ENCODE measurements around the gene PYGB.
"Not testable (repeated sequence)": the region's sequence is repeated elsewhere in the genome, so short reads cannot be mapped to it uniquely, and the experiment has no call there.

PYGB gene

DNA sequence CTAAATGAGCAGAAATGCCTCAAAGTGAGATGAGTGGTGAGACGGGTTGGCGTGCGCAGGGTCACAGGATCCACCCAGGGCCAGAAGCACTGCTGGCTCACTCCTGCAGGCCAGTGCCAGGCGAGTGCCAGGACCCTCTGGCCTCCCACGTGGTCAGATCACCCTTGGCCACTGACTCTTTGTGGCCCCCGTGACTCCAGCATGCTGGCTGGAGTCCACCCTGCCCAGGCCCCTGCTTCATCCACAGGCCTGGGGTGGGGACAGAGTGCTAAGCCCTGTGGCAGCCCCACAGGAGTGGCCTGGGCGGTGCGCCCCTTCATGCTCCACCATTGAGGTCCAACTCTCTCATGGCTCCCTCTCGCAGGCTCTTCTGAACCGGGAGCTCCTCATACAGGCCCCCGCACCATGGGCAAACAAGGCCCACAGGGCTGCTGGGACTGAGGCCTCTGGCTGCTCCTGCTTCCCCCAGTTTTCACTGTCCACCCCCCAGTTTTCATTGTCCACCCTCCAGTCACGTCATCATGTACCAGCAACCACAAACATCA, 81.1 kb downstream of the PYGB start:
- no peak for DNase-seq (ENCODE audit: low read depth)
- Histone ChIP-seq H3K27me3 (replicated peaks; ENCODE audit: control insufficient read depth, insufficient read depth, low read length) (no peaks in the 10 kb centered on the region), H3K4me1 (ENCODE audit: control insufficient read depth, insufficient read depth, low read length) (peaks cover 6% of the 10 kb centered on the region), H3K4me3 (ENCODE audit: low read length) (no peak overlapping the region), H3K9ac (ENCODE audit: low read length) (no peak overlapping the region), H3K9me3 (ENCODE audit: control insufficient read depth, low read length) (no peaks in the 10 kb centered on the region), H3K36me3 (ENCODE audit: control insufficient read depth, insufficient read depth, low read length, severe bottlenecking) (no peaks in the 10 kb centered on the region)

DNA sequence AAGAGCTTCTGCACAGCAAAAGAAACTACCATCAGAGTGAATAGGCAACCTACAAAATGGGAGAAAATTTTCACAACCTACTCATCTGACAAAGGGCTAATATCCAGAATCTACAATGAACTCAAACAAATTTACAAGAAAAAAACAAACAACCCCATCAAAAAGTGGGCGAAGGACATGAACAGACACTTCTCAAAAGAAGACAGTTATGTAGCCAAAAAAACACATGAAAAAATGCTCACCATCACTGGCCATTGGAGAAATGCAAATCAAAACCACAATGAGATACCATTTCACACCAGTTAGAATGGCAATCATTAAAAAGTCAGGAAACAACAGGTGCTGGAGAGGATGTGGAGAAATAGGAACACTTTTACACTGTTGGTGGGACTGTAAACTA, 87.1 kb downstream of the PYGB start:
- not testable (repeated sequence) for H3K9me3 ChIP-seq (ENCODE audit: control insufficient read depth, low read length); H3K9ac ChIP-seq (ENCODE audit: low read length); DNase-seq (ENCODE audit: low read depth); H3K36me3 ChIP-seq (ENCODE audit: control insufficient read depth, insufficient read depth, low read length, severe bottlenecking); H3K4me3 ChIP-seq (ENCODE audit: low read length); H3K4me1 ChIP-seq (ENCODE audit: control insufficient read depth, insufficient read depth, low read length); H3K27me3 ChIP-seq (replicated peaks; ENCODE audit: control insufficient read depth, insufficient read depth, low read length)

DNA sequence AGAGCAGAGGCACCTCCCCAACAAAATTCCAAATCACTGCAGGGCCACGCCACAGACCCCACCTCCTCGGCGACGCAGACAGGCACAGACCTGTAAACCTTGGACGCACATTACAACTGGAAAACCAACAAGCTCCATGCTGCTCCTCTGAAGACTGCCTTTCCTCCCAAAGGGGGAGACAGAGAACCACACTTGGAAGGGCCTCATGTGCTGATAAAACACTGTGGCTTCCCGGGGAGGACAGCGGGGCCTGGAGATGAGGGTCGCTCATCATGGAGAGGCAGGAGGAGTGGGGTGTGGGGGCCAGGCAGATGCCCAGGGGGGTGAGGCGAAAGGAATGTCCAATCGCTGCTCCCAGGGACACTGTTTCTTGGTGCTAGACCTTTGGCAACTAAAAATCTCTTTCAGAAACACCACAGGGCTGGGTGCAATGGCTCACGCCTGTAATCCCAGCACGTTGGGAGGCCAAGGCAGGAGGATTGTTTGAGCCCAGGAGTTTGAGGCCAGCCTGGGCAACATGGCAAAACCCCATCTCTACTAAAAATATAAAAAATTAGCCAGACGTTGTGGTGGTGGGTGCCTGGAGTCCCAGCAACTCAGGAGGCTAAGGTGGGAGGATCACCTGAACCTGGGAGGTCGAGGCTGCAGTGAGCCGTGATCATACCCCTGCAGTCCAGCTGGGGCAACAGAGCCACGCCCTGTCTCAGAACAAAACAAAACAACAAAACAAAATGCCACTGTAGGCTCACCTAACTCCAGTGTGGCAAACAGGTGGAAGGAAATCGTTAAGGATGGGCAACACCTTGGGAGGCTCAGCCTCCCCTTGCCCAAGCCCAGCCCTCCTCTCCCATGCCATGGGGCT, 88.9 kb downstream of the PYGB start:
- H3K9me3 ChIP-seq (ENCODE audit: control insufficient read depth, low read length): no peaks in the 10 kb centered on the region
- no peak overlapping the region for H3K4me3 ChIP-seq (ENCODE audit: low read length)
- no peaks in the 10 kb centered on the region for H3K36me3 ChIP-seq (ENCODE audit: control insufficient read depth, insufficient read depth, low read length, severe bottlenecking)
- H3K27me3 ChIP-seq (replicated peaks; ENCODE audit: control insufficient read depth, insufficient read depth, low read length): no peaks in the 10 kb centered on the region
- DNase-seq (ENCODE audit: low read depth): peak; percentile 16
- H3K9ac ChIP-seq (ENCODE audit: low read length): no peak overlapping the region
- H3K4me1 ChIP-seq (ENCODE audit: control insufficient read depth, insufficient read depth, low read length): no peaks in the 10 kb centered on the region

DNA sequence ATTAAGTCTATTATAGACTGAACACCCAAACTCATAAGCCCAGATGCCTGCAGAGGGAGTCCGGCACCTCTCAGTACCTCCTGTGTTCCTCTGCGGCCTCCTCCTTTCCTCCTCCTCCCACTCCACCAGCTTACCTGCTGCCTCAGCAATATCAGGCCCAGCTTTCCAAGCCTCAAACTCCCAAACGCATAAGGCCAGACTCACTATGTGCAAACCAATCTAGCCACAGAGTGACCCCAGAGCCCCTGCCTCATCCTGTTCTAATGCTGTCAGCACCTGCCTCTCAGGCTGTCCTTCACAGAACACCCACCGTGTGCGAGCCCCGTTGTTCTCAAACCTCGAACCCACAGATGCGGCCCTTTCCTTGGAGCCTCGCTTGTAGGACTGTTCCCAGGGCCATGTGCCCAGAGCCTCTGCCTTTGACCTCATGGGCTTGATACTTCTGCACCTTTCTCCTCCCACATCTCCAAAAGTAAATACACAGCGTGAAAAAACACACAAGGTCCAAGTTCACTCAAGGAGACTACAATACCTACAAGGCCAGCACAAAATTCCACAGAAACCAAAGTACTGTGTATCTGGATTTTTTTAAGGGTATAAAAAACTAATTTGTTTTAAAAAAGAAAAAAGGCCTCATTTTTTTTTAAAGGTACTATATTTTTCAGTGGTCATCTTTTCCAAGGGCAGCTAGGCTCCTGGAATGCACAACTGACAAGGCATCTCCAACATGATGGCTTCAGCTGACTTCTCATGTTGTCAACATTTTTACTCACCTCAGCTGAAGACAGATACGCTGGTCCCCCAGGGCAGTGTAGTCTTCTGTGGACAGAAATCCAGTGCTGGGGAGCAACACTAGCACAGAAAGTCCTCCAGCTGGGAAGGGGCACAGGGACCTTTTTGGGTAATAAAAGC, 90.5 kb downstream of the PYGB start:
- Histone ChIP-seq H3K9ac (ENCODE audit: low read length) (no peak overlapping the region), H3K4me1 (ENCODE audit: control insufficient read depth, insufficient read depth, low read length) (no peaks in the 10 kb centered on the region), H3K4me3 (ENCODE audit: low read length) (no peak overlapping the region), H3K27me3 (replicated peaks; ENCODE audit: control insufficient read depth, insufficient read depth, low read length) (no peaks in the 10 kb centered on the region), H3K9me3 (ENCODE audit: control insufficient read depth, low read length) (no peaks in the 10 kb centered on the region), H3K36me3 (ENCODE audit: control insufficient read depth, insufficient read depth, low read length, severe bottlenecking) (no peaks in the 10 kb centered on the region)
- no peak for DNase-seq (ENCODE audit: low read depth)

DNA sequence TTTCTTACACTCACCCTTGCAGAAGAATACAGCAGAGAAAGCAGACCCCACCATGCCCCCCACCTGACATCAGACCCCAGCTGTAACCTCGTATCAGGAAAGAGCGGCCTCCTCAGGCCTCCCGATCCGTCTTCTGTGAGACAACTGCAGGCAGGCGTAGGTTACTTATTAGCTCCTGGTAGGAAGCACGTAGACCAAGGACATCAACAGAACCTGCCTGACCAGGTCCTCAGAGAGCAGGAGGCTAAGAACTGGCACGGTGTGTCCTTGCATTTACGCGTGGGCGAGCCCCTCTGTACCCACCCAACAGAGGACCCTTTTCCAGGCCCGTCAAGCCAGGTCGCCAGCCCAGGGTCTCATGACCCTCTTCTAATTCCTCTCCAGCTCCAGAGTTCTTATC, 91.7 kb downstream of the PYGB start:
- H3K9ac ChIP-seq (ENCODE audit: low read length): no peak overlapping the region
- DNase-seq (ENCODE audit: low read depth): no peak
- H3K27me3 ChIP-seq (replicated peaks; ENCODE audit: control insufficient read depth, insufficient read depth, low read length): no peaks in the 10 kb centered on the region
- H3K36me3 ChIP-seq (ENCODE audit: control insufficient read depth, insufficient read depth, low read length, severe bottlenecking): no peaks in the 10 kb centered on the region
- H3K4me3 ChIP-seq (ENCODE audit: low read length): no peak overlapping the region
- no peaks in the 10 kb centered on the region for H3K4me1 ChIP-seq (ENCODE audit: control insufficient read depth, insufficient read depth, low read length)
- no peaks in the 10 kb centered on the region for H3K9me3 ChIP-seq (ENCODE audit: control insufficient read depth, low read length)

DNA sequence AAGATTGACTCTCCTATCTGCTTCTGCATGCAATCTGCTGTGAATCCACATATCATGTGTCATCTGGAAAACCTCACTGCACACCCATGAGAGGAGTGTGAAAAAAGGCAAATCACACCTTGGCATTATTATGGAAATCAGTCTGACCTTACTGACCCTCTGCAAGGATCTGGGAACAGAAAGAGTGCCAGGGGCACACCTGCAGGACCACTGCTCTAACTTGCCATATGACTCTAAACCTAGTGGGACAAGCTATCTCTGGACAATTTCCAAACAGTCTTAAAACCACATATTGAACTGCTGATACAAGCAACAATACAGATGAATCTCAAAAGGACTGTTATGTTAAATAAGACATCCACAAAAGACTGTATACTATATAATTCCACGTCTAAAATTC, 92.5 kb downstream of the PYGB start:
- Histone ChIP-seq H3K36me3 (ENCODE audit: control insufficient read depth, insufficient read depth, low read length, severe bottlenecking) (no peaks in the 10 kb centered on the region), H3K9ac (ENCODE audit: low read length) (no peak overlapping the region), H3K4me3 (ENCODE audit: low read length) (no peak overlapping the region), H3K4me1 (ENCODE audit: control insufficient read depth, insufficient read depth, low read length) (no peaks in the 10 kb centered on the region), H3K9me3 (ENCODE audit: control insufficient read depth, low read length) (no peaks in the 10 kb centered on the region), H3K27me3 (replicated peaks; ENCODE audit: control insufficient read depth, insufficient read depth, low read length) (no peaks in the 10 kb centered on the region)
- DNase-seq (ENCODE audit: low read depth): no peak

DNA sequence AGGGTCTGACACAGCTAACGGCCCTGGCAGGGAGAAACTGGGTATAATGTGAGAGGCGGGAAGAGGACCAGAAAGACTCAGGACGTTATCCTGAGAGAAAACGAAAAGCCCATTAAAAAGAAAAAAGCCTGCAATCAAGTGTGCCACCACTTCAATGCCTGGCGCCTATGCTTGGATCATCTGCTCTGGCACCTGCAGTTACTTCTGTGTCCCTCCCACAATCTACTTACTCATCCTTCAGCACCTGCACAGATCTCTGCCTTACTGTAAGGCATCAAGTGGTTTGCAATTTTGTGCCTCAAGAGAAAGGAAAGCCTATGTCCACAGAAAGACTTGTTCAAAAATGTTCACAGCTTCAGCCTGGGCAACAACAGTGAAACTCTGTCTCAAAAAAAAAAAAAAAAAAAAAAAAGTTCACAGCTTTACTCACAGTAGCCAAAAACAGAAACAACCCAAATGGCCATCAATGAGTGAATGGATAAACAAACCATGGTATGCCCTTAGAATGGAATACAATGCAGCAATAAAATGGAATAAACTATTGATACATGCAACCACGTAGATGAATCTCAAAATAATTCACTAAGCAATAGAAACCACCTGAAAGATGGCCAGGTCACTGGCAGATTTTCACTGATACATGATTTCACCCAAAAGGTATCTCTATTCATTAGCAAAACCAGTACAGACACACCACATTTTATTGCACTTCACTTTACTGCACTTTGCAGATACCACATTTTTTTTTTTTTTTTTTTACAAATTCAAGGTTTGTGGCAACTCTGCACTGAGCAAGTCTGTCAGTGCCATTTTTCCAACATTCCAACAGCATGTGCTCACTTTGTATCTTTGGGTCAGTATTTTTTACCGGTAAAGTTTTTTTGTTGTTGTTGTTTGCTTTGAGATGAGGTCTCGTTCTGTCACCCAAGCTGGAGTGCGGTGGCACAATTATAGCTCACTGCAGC, 94.1 kb downstream of the PYGB start:
- no peak overlapping the region for H3K4me3 ChIP-seq (ENCODE audit: low read length)
- H3K36me3 ChIP-seq (ENCODE audit: control insufficient read depth, insufficient read depth, low read length, severe bottlenecking): no peaks in the 10 kb centered on the region
- DNase-seq (ENCODE audit: low read depth): no peak
- H3K9ac ChIP-seq (ENCODE audit: low read length): no peak overlapping the region
- no peaks in the 10 kb centered on the region for H3K4me1 ChIP-seq (ENCODE audit: control insufficient read depth, insufficient read depth, low read length)
- no peaks in the 10 kb centered on the region for H3K27me3 ChIP-seq (replicated peaks; ENCODE audit: control insufficient read depth, insufficient read depth, low read length)
- H3K9me3 ChIP-seq (ENCODE audit: control insufficient read depth, low read length): no peaks in the 10 kb centered on the region

DNA sequence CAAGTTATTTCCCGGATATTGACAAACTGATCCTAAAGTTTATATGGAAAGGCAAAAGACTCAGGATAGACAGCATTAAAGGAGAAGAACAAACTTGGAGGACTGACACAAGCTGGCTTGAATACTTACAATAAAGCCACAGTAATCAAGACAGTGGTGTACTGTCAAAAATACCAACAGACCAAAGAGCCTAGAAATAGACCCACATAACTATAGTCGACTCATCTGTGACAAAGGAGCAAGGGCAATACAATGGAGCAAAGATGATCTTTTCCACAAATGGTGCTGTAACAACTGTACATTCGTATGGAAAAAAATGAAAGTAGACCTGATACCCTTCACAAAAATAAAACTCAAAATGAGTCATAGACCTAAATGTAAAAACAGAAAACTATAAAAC, 96.7 kb downstream of the PYGB start:
- H3K9me3 ChIP-seq (ENCODE audit: control insufficient read depth, low read length): no peaks in the 10 kb centered on the region
- H3K9ac ChIP-seq (ENCODE audit: low read length): no peak overlapping the region
- H3K36me3 ChIP-seq (ENCODE audit: control insufficient read depth, insufficient read depth, low read length, severe bottlenecking): no peaks in the 10 kb centered on the region
- no peaks in the 10 kb centered on the region for H3K27me3 ChIP-seq (replicated peaks; ENCODE audit: control insufficient read depth, insufficient read depth, low read length)
- no peak overlapping the region for H3K4me3 ChIP-seq (ENCODE audit: low read length)
- no peaks in the 10 kb centered on the region for H3K4me1 ChIP-seq (ENCODE audit: control insufficient read depth, insufficient read depth, low read length)
- no peak for DNase-seq (ENCODE audit: low read depth)

DNA sequence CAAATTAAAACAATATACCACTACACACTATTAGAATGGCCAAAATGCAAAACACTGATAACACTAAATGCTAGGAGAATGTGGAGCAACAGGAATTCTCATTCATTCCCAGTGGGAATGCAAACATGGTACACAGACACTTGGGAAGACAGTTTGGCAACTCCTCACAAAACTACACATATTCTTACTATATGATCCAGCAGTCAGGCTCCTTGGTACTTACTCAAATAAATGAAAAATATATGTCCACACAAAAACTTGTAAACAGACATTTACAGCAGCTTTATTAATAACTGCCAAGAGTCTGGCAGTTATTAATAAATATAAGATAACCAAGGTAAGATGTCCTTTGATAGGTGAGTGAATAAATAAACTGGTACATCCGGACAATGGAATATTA, 97.8 kb downstream of the PYGB start:
- Histone ChIP-seq H3K4me3 (ENCODE audit: low read length) (no peak overlapping the region), H3K4me1 (ENCODE audit: control insufficient read depth, insufficient read depth, low read length) (no peaks in the 10 kb centered on the region), H3K27me3 (replicated peaks; ENCODE audit: control insufficient read depth, insufficient read depth, low read length) (no peaks in the 10 kb centered on the region), H3K9me3 (ENCODE audit: control insufficient read depth, low read length) (no peaks in the 10 kb centered on the region), H3K36me3 (ENCODE audit: control insufficient read depth, insufficient read depth, low read length, severe bottlenecking) (no peaks in the 10 kb centered on the region), H3K9ac (ENCODE audit: low read length) (no peak overlapping the region)
- DNase-seq (ENCODE audit: low read depth): no peak

DNA sequence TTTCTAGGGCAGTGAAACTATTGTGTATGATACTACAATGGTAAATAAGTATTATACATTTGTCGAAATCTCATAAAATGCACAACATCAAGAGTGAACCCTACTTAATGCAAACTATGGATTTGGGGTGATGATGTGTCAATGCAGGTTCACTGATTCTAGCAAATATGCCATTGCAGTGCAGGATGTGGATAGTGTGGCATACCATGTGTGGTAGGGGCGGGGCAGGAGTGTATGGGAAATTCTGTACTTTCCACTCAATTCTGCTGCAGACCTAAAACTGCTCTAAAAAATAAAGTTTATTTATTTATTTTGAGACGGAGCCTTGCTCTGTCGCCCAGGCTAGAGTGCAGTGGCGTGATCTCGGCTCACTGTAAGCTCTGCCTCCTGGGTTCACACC, 98.5 kb downstream of the PYGB start:
- no peak overlapping the region for H3K4me3 ChIP-seq (ENCODE audit: low read length)
- no peak overlapping the region for H3K9ac ChIP-seq (ENCODE audit: low read length)
- no peaks in the 10 kb centered on the region for H3K27me3 ChIP-seq (replicated peaks; ENCODE audit: control insufficient read depth, insufficient read depth, low read length)
- no peaks in the 10 kb centered on the region for H3K4me1 ChIP-seq (ENCODE audit: control insufficient read depth, insufficient read depth, low read length)
- H3K36me3 ChIP-seq (ENCODE audit: control insufficient read depth, insufficient read depth, low read length, severe bottlenecking): no peaks in the 10 kb centered on the region
- no peak for DNase-seq (ENCODE audit: low read depth)
- H3K9me3 ChIP-seq (ENCODE audit: control insufficient read depth, low read length): no peaks in the 10 kb centered on the region

Measured in adipocyte (in vitro differentiated cells).